NOMO-1 treated with dmso at 0.1 percent for 144 hours (cell line): Measurements from ENCODE around the gene ULK4.
"Not testable (repeated sequence)": the region's sequence is repeated elsewhere in the genome, so short reads cannot be mapped to it uniquely, and the experiment has no call there.

Experiments
- DNase-seq: peaks from one replicate; lab custom pipeline; 2025; ENCODE audit not compliant: unreplicated experiment; lab: John Stamatoyannopoulos, UW

ULK4 gene

DNA sequence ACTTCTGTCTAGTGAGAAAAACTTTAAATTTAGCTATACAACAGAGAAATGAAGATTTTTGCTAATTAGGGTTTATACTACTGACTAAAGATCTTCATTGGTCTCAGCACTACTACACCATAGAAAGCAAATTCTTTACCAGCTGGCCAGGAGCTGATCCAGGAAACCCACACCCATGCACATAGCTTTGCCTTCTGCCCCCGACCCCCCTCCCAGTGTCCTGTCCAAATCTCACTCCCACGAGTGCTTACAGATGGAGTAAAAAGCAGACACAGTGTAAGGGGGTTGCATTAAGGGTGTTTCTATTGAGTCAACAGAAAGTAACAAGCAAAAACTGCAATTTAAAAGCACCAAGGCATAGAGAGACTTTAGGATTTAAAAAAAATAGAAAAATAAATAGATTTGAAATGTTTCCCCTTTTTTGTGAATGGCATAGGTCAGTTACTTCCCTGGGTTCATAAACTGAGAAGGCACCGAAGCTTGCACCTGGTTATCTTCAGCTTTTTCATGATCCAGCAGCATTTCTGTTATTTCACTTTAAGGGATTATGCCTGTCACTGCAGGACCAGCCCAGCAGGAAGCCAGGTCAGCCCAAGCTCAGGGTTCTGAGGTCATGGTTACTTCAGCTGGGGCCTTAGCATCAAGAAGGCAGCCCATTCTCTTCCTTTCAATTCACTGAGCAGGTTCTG is 638.3 kb downstream of the ULK4 start:
- DNase-seq = no peak

DNA sequence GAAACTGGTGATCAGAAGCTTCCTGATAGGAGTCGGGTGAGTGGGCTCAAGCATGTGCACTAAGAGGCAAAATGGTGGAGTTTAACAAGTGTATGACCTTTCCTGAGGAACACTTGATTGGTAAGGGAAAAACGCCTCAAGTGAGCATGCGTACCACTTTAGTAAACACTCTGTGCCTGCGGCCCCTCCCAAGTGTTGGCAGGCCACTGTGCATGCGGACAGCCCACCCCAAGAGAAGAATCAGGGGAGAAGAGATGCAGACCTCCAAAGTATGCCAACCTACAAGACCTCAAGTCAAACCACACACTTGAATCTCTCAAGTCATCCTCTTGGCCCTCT is 640.3 kb downstream of the ULK4 start:
- no peak for DNase-seq

DNA sequence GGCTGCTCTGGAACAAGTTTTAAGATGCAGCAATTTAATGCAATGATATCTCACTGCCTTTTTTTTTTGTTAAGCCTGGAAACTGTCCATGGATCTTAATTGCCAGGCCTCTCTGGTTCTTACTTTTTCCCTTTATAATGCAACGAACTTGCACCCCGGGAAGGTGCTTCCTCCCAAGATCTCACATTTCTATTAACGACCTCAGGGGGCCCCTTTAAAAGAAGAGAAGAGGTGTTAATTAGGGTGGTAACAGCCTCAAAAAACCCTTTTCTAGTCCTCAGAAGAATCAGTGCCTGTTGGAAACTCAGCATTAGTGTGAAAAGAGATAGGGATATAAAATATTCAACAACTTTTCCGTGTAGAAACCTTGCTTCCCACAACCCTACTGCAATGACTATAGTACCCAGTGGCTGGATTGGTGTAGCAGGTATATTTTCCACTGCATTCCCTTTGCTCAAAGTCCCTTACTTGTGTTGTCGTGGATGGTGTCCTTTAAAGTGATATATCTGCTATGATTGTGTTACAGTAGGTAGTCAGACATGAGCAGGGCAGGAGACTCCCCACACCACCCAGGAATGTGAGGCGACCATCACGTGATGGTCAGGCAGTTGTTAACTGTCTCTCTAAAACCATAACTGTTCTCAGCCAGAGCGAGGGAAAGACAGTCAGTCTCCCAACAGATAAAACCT is 640.8 kb downstream of the ULK4 start:
- no peak for DNase-seq

GRCh38 chr3:41318520-41318919 is 643.4 kb downstream of the ULK4 start:
- no peak for DNase-seq

DNA sequence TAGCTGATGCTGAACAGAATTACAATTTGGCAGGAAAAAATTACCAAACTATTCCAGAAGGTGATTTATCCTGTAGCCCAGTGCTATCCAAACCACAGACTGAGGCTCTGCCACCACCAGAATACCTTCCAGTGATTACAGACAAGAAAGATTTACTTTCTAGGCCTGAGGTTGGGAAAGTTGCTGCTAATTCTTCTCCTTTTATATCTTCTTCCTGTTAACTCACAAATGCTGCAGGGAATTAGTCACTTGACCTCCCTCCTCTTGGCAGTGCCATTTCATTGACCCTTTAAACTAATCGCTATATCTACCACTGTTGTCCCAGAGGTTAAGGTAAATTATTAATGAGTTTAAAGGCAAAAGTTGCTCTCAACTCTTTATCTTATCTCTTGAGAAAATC is 644.2 kb downstream of the ULK4 start:
- DNase-seq = no peak

GRCh38 chr3:41317298-41317697 is 644.6 kb downstream of the ULK4 start:
- no peak for DNase-seq

DNA sequence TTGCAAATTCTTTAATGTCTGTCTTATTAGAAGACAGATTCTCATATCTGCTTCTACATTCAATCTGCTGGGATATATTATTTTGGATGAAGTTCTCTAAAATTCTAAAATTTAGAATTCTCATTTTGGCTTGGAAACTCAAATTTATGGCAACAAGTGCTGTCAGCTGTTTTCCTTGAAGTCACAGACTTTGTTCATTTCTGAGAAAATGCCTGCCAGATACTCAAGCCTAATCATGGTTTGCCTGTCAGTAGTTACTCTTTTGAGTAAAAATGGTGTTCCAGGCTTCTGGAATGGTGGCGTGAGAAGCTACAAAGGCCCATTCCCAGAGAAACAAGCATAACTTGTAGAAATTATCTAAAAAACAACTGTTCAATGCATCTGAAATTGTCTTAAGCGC is 646.8 kb downstream of the ULK4 start:
- DNase-seq = no peak

- DNase-seq = no peak
These were observed 653.8 kb downstream of the ULK4 start for GRCh38 chr3:41308119-41308518.

- DNase-seq = no peak
These were observed 654.8 kb downstream of the ULK4 start for GRCh38 chr3:41307065-41307464.

- DNase-seq = no peak
These were observed 657.3 kb downstream of the ULK4 start for GRCh38 chr3:41304593-41304992.

GRCh38 chr3:41302295-41302694 is 659.6 kb downstream of the ULK4 start:
- DNase-seq = no peak

DNA sequence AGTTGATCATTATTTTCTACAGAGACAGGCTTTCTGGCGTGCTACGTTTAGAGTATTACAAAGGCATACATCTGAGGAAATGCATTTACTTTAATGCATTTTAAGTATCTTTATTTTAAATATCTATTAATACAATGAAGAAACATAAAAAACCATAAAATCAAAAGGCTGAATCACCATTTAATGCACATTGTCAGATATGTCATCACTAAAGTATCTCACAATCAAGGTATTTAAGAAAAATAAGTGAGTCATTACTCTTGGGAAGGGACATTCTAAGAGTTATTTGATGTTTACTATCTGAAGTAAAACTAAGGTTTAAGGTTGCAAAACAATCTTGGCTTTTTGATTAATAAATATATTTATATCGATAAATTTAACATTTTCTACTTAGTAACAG is 660.4 kb downstream of the ULK4 start:
- no peak for DNase-seq

DNA sequence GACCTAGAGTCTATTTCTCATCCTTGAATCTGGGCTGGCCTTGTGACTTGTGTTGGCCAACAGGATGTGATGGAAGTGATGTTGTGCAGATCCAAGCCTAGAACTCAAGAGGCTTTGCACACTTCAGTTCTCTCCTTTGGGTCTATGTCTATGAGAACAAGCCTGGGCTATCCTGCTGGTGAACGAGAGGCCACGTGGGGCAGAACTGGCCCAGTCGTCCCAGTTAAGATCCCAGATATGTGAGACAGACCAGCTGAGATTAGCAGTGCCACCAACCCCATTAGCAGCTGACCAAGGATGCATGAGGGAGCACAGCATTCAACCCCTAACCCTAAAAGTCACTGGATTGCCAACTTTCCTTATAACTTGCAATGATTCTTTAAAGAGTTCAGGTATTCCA is 662.9 kb downstream of the ULK4 start:
- DNase-seq = no peak

GRCh38 chr3:41297750-41298149 is 664.2 kb downstream of the ULK4 start:
- no peak for DNase-seq

DNA sequence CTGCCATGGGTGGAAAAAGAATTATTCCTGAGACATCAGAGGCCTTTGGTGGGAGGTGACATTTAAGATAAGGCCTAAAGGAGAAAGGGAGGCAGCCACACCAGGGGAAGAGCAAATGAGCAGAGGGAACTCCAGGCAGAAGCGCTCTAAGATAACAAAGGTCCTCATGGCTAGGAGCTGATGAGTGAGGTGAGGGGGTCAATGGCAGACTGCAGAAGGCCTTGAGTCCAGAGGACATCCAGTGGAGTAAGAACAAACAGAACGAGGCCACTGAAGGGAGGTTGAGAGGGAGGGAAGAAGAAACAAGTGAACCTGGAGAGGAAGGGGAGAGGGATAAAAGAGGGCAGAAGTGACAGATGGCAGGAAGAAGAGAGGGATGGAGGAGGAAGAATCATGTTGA is 665.3 kb downstream of the ULK4 start:
- no peak for DNase-seq

GRCh38 chr3:41295740-41296139 is 666.2 kb downstream of the ULK4 start:
- no peak for DNase-seq

- no peak for DNase-seq
These were observed 668.7 kb downstream of the ULK4 start for GRCh38 chr3:41293169-41293681.

DNA sequence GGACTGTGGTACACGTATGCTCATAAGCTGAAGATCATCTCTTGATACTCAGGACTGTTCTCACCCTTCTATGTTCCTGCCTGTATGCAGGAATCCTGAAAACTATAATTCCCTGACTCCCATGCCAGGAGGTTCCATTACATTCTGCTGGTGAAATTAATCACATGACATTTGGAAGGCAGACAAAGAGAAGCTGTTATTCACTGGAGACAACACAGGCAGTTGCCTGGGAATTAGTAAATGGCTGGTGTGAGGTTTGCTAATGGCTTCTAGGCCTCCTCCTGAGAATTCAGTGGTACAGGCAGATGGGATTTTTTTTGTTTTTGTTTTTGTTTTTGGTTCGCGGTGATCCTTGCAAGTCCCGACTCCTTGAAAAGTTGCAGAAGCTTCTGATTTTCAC is 671.2 kb downstream of the ULK4 start:
- no peak for DNase-seq

DNA sequence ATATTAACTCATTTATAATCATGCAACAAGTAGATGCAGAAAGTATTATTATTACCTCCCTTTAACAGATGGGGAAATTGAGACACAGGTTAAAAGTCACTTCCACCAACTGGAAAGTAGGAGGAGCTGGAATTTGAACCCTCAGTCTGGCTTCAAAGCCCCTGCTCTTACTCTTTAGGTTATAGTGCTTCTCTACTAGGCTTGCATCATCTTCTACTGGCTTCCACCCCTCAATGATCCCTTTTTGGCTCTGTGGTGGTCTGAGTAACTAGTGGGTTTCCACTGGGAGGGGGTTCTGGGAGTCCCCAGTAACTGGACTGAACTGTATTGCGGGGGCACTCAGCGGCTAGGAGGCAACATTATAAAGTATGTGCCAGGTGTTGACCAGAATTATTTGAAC is 671.6 kb downstream of the ULK4 start:
- no peak for DNase-seq

DNA sequence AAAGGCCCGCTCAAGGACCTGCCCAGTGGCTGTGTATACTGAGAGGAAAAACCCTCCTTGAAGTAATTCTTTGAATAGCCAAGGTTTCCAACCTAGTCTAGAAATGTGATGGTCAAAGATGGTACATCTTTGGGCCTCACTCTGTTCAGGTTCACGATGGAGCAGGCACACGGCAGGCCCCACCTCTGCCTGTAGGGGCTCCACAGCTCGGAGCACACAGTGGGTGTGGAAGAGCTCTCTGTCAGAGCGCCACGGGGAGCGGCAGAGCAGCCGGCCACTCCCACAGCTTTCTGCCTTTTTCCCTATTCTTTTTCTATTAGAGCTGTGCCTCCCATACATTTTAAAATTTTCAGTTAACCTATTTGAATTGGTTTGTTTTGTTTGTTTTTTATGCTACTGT is 673.1 kb downstream of the ULK4 start:
- DNase-seq = no peak

- DNase-seq = no peak
These were observed 675.6 kb downstream of the ULK4 start for GRCh38 chr3:41286305-41286704.

GRCh38 chr3:41284934-41285333 is 677.0 kb downstream of the ULK4 start:
- not testable (repeated sequence) for DNase-seq
